ENCODE measurements around the gene PPP3CB.

The PPP3CB gene

DNA sequence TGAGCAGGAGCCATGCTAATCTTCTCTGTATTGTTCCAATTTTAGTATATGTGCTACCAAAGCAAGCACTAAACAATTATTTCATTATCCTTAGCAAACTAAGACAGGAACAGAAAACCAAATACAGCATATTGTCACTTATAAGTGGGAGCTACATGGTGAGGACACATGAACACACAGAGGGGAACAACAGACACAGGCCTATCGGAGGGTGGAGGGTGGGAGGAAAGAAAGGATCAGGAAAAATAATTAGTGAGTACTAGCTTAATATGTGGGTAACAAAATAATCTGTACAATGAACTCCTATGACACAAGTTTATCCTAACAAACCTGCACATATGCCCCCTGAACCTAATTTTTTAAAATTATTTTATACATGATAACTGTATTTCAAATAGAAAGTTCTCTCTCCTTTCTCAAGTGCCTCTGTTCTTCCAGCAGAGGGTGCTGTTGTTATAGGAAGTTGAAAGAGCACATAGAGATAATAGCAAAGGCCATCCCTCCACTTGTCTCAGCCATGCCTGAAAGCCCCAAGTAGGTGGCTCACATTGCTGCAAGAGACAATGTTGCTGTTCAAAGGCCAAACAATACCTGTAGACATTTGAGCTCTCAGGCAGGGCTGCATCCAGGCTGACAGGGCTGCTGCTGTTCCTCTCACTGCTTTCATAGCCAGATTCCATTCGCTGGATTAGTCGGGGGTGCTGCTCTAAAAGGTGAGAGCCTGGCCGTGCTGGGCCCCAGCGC lies 33.4 kb upstream of the PPP3CB start:
- POLR2A ChIA-PET, result interaction anchor here (0.7 to 1.1 kb wide), 2 partner anchors 96 to 117 kb away, joined by 3 to 4 read pairs; no protein-coding TSS in a partner anchor
- CTCF ChIA-PET, result interaction anchor here (0.7 to 4.0 kb wide), 6 partner anchors 9 to 128 kb away, joined by 3 to 41 read pairs (median 7); partner anchors contain the start of gene MYOZ1
- TF ChIP-seq SUZ12 (IDR thresholded peaks at IDR 0.05), result no peak
- DNase-seq (ENCODE audit: extremely low spot score), result peak; percentile 71

DNA sequence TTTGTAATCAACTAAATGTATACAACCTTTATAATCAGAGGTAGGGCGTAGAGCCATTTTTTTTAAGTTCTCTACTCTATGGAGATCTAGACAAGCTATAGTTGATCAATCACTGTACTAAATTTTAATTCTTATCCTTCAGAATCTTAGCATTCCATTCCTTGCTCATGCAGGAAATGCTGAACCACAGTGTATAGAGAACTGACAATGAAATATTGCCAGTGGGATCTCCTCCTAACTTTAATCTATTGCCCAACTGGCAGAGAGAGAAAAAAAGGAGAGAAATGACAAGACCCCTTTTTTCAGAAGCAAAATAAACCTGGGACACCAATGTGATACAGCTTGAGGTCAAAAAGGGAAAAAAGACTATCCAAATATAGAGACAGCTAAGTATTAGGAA lies 26.4 kb upstream of the PPP3CB start:
- ChIA-PET CTCF (no interaction called here), POLR2A (no interaction called here)
- TF ChIP-seq ZNF384 (IDR thresholded peaks at IDR 0.05) (no peak), FOXM1 (IDR thresholded peaks at IDR 0.05; ENCODE audit: borderline replicate concordance) (no peak), LEF1 (IDR thresholded peaks at IDR 0.05; ENCODE audit: borderline replicate concordance) (no peak), CTBP1 (IDR thresholded peaks at IDR 0.05; ENCODE audit: borderline replicate concordance) (no peak), L3MBTL2 (conservative IDR thresholded peaks at IDR 0.05) (no peak), SUZ12 (IDR thresholded peaks at IDR 0.05) (no peak), ELF4 (IDR thresholded peaks at IDR 0.05) (no peak), NFRKB (IDR thresholded peaks at IDR 0.05) (no peak), FOXK2 (IDR thresholded peaks at IDR 0.05) (no peak), ARNT (IDR thresholded peaks at IDR 0.05) (no peak), FOXA1 (IDR thresholded peaks at IDR 0.05) (no peak), TARDBP (IDR thresholded peaks at IDR 0.05) (no peak), HDGF (IDR thresholded peaks at IDR 0.05; ENCODE audit: borderline replicate concordance) (no peak), BHLHE40 (IDR thresholded peaks at IDR 0.05; ENCODE audit: borderline replicate concordance) (no peak)
- TF ChIP-seq, protein P1, sequence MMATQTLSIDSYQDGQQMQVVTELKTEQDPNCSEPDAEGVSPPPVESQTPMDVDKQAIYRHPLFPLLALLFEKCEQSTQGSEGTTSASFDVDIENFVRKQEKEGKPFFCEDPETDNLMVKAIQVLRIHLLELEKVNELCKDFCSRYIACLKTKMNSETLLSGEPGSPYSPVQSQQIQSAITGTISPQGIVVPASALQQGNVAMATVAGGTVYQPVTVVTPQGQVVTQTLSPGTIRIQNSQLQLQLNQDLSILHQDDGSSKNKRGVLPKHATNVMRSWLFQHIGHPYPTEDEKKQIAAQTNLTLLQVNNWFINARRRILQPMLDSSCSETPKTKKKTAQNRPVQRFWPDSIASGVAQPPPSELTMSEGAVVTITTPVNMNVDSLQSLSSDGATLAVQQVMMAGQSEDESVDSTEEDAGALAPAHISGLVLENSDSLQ (IDR thresholded peaks at IDR 0.05), result no peak
- DNase-seq (ENCODE audit: extremely low spot score), result no peak

GRCh38 chr10:73519336-73519735 lies 23.5 kb upstream of the PPP3CB start:
- ChIA-PET CTCF (interaction anchor here (0.6 to 1.7 kb wide), 2 partner anchors 10 to 201 kb away, joined by 3 to 7 read pairs; no protein-coding TSS in a partner anchor), POLR2A (no interaction called here)
- TF ChIP-seq ARNT (IDR thresholded peaks at IDR 0.05) (no peak), SUZ12 (IDR thresholded peaks at IDR 0.05) (no peak), L3MBTL2 (conservative IDR thresholded peaks at IDR 0.05) (no peak), FOXK2 (IDR thresholded peaks at IDR 0.05) (no peak), BHLHE40 (IDR thresholded peaks at IDR 0.05; ENCODE audit: borderline replicate concordance) (no peak), ZNF384 (IDR thresholded peaks at IDR 0.05) (no peak), ELF4 (IDR thresholded peaks at IDR 0.05) (no peak), FOXA1 (IDR thresholded peaks at IDR 0.05) (no peak), CTBP1 (IDR thresholded peaks at IDR 0.05; ENCODE audit: borderline replicate concordance) (no peak), FOXM1 (IDR thresholded peaks at IDR 0.05; ENCODE audit: borderline replicate concordance) (no peak)
- TF ChIP-seq, protein P1 (IDR thresholded peaks at IDR 0.05), result no peak
- no peak for DNase-seq (ENCODE audit: extremely low spot score)

- ChIA-PET CTCF (no interaction called here), POLR2A (interaction anchor here (1.1 to 1.5 kb wide), 2 partner anchors 22 to 108 kb away, joined by 4 to 5 read pairs; partner anchors contain the start of gene PPP3CB)
- no peak for DNase-seq (ENCODE audit: extremely low spot score)
- no peak for TF ChIP-seq ARNT (IDR thresholded peaks at IDR 0.05)
- TF ChIP-seq FOXM1 (IDR thresholded peaks at IDR 0.05; ENCODE audit: borderline replicate concordance), result no peak
- no peak for TF ChIP-seq NFRKB (IDR thresholded peaks at IDR 0.05)
- no peak for TF ChIP-seq FOXA1 (IDR thresholded peaks at IDR 0.05)
- no peak for TF ChIP-seq BHLHE40 (IDR thresholded peaks at IDR 0.05; ENCODE audit: borderline replicate concordance)
Observed at GRCh38 chr10:73517166-73517888, 21.5 kb upstream of the PPP3CB start.

GRCh38 chr10:73512207-73512743 lies 16.5 kb upstream of the PPP3CB start:
- no peak for DNase-seq (ENCODE audit: extremely low spot score)
- TF ChIP-seq FOXM1 (IDR thresholded peaks at IDR 0.05; ENCODE audit: borderline replicate concordance), result no peak
- no peak for TF ChIP-seq LEF1 (IDR thresholded peaks at IDR 0.05; ENCODE audit: borderline replicate concordance)
- TF ChIP-seq SUZ12 (IDR thresholded peaks at IDR 0.05), result no peak
- TF ChIP-seq, protein P1 (IDR thresholded peaks at IDR 0.05), result no peak
- TF ChIP-seq FOXA1 (IDR thresholded peaks at IDR 0.05), result no peak
- CTCF ChIA-PET, result no interaction called here
- POLR2A ChIA-PET, result interaction anchor here (1.4 kb wide), 1 partner anchor 17 kb away, joined by 8 read pairs; the partner anchor contains the start of gene PPP3CB

- POLR2A ChIA-PET, result interaction anchor here (0.6 kb wide), 1 partner anchor 14 kb away, joined by 3 read pairs; no protein-coding TSS in a partner anchor
- CTCF ChIA-PET, result interaction anchor here (0.7 kb wide), 1 partner anchor 78 kb away, joined by 3 read pairs; no protein-coding TSS in a partner anchor
- no peak for DNase-seq (ENCODE audit: extremely low spot score)
- TF ChIP-seq NFRKB (IDR thresholded peaks at IDR 0.05), result no peak
- no peak for TF ChIP-seq FOXA1 (IDR thresholded peaks at IDR 0.05)
- TF ChIP-seq SP1 (IDR thresholded peaks at IDR 0.05), result no peak
- no peak for TF ChIP-seq FOXK2 (IDR thresholded peaks at IDR 0.05)
- TF ChIP-seq LEF1 (IDR thresholded peaks at IDR 0.05; ENCODE audit: borderline replicate concordance), result no peak
- no peak for TF ChIP-seq L3MBTL2 (conservative IDR thresholded peaks at IDR 0.05)
- TF ChIP-seq CTBP1 (IDR thresholded peaks at IDR 0.05; ENCODE audit: borderline replicate concordance), result no peak
- no peak for TF ChIP-seq ARNT (IDR thresholded peaks at IDR 0.05)
- no peak for TF ChIP-seq ELF4 (IDR thresholded peaks at IDR 0.05)
- TF ChIP-seq, protein P1 (IDR thresholded peaks at IDR 0.05), result no peak
- TF ChIP-seq TARDBP (IDR thresholded peaks at IDR 0.05), result no peak
- TF ChIP-seq FOXM1 (IDR thresholded peaks at IDR 0.05; ENCODE audit: borderline replicate concordance), result no peak
- TF ChIP-seq BHLHE40 (IDR thresholded peaks at IDR 0.05; ENCODE audit: borderline replicate concordance), result no peak
- TF ChIP-seq SUZ12 (IDR thresholded peaks at IDR 0.05), result no peak
- no peak for TF ChIP-seq HDGF (IDR thresholded peaks at IDR 0.05; ENCODE audit: borderline replicate concordance)
- TF ChIP-seq ZNF384 (IDR thresholded peaks at IDR 0.05), result no peak
Observed at GRCh38 chr10:73509695-73510094, 13.9 kb upstream of the PPP3CB start.

Data from HEK293T (cell line).